ENCODE results near the gene KCNJ4.

KCNJ4 gene

DNA sequence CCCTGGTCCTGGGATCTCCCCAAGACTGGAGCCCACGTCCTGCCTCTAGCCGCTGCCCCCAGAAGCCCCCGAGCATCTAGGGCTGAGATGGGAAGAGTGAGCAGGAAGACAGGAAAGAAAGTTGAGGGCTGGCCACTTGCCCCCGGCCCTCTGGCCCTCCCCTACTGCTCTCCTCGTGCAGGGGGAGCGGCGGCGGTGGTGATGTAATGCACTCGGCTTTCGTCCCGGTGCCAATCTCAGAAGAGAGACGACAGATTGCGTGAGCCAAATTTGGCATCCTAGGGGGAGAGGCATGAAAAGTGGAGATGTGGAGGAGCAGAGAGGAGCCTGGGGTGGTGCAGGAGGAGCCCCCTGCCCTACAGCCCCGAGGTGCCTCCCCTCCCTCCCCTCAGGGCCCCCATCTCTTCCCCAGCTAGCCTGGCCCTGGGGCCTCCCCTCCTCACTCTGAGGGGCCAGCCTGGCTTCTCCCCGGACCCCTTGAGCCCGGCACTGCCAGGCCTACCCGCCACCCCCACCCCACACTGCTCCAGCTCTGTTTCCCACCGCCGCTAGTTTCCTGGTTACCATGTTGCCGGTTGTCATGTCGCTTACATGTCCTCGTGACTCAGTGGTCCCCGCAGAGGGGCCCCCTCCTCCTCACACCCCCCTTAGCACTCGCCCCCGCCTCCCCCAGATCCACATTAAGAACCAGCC, 2.5 kb downstream of the KCNJ4 start:
- no peak for DNase-seq

- DNase-seq = no peak
These were observed 3.1 kb downstream of the KCNJ4 start for GRCh38 chr22:38451864-38452263.

GRCh38 chr22:38451404-38451803, 3.6 kb downstream of the KCNJ4 start:
- no peak for DNase-seq

DNA sequence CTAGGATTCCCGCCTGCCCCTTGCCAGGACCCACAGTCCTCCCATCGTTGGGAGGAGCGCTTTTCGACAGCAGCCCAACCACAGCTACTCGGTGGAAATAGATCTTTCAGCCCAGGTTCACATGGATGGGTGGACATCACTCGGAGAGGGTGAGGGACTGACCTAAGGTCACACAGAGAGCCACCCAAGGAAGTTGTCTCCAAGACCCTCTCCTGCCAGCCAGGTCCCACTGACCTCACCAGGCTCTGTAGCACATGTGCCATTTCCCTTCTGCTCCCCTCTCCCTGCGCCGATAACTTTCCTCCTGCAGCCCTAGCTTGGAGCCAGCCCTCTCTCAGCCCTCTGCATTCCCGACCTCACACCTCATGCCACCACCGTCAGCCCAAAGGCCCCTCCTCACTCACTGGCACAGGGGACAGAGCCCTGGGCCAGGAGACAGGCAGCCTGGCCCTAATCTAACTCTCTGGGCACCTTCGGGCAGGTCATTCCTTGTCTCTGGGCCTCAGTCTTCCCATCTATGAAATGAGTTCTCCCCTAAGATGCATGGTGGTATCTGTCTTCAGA, 4.7 kb downstream of the KCNJ4 start:
- DNase-seq = no peak

DNA sequence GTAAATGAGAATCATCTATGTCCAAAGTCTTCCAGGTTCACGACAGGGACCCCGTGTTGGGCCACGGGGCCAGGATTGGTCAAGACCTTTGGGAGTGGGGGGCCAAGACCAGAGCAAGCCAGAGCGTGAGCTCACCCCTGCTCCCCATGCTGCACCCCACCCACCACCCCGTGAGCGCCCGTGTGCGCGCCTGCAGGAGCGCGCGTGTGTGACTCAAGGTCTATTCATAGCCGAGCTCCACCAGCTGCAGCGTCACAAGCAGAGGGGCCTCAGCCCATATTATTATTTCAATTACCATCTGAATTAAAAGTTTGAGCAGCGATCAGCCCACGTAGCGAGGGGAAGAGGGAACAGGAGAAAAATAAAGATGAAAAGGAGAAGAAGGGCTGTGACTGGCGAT, 5.2 kb downstream of the KCNJ4 start:
- DNase-seq = no peak

- DNase-seq = no peak
These were observed 5.9 kb downstream of the KCNJ4 start for GRCh38 chr22:38448945-38449745.

GRCh38 chr22:38446018-38446601, 8.9 kb downstream of the KCNJ4 start:
- no peak for DNase-seq

DNA sequence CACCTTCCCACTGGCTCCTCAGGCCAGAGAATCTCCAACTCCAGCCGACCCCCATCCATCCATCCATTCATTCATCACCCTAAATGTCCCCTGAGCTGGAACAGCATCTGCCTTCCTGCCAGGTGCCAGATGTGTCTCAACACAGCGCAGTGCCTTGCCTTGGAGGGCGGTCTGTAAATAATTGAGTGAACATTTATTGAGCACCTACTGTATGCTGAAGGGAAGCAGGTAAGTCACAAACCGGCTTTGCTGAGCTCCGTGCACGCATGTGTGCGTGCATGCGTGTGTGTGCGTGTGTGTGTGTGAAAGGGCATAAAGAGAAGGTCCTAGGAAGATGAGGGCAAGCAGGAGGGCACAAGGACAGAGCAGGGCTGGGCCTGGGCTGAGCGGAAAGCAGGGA, 10.2 kb downstream of the KCNJ4 start:
- no peak for DNase-seq

DNA sequence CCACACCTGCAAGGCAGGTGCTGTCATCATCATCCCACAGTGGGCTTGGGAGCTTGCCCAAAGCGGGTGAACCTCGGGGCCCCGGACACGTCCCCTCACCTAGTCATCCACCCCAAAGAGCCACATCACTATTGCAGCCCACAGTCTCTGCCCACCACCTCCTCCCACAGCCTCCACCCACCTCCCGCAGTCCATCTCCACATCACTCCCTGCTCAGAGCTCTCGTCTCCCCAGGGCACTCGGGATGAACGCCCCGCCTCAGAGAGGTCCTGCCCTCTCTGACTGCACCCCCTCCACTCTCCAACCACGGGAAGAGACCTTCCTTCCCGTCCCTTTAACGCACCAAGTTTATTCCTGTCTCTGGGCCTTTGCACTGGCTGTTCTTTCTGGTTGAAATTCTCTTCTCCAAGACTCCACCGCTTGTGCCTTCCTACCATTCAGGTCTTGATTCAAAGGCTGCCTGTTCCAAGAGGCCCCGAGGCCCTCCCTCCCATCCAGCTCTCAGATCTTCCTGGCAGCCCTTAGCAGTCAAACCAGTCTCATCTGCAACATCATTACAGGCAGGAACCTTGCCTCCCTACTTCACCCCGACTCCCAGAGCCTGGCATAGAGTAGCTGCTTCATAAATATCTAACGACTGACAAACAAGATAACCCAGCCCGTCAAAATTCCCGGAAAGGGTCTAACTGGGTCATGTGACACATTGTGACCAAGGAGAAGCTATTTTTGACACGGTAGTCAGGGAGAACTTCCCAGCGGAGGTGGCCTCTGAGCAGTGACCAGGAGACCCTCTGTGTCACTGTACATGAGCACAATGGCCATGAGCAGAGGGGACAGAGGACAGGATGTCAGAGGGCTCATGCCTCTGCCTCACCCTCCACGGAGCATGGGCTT, 11.1 kb downstream of the KCNJ4 start:
- DNase-seq = no peak

- no peak for DNase-seq
These were observed 11.9 kb downstream of the KCNJ4 start for GRCh38 chr22:38442967-38443627.

GRCh38 chr22:38441620-38442287, 13.2 kb downstream of the KCNJ4 start:
- DNase-seq = no peak

DNA sequence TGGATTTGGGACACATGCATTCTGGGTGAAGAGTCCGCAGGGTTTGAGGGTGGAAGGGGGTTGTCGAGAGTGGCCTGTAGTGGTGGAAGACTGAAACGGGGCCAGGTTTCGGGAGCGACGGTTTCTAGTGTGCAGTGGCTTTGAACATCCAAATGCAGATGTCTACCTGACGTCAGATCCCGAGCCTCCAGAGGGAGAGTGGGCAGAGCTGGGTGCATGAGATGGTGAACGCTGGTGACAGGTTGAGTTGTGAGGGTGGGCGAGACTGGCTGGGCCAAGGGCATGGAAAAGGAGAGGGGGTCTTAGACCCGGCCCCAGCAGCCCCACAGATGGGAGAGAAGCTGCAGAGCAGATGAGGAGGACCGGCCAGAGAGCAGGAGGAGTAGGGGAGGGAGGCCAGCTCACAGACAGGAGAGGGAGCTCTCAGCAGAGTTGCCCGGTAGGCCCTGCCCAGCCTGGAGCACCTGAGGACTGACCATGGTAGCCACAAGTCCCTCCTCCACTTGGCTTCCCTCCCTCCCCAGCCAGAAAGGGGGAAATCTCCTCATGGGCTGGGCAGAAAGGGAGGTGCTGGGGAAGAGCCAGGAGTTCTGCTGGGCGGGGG, 14.2 kb downstream of the KCNJ4 start:
- DNase-seq = no peak

GRCh38 chr22:38437416-38437815, 17.6 kb downstream of the KCNJ4 start:
- DNase-seq = no peak

GRCh38 chr22:38436629-38437395, 18.2 kb downstream of the KCNJ4 start:
- no peak for DNase-seq

DNA sequence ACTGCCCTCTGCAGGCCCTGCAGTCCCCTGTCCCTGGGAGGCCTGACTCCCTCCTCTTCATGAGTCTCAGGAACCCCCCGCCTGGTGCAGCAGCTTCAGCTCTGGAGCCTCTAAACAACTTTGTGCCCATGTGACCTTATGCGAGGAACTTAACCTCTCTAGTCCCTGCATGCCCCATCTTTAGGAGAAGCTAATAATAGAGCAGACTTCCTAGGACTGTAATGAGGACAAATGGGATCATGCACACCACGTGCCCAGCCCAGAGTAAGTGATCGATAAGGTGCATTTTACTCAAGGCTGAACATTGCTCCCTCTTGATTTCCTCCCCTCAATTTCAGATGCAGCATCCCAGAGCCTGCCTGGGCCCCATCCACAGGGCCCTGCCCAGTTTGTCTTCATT, 19.0 kb downstream of the KCNJ4 start:
- no peak for DNase-seq

DNA sequence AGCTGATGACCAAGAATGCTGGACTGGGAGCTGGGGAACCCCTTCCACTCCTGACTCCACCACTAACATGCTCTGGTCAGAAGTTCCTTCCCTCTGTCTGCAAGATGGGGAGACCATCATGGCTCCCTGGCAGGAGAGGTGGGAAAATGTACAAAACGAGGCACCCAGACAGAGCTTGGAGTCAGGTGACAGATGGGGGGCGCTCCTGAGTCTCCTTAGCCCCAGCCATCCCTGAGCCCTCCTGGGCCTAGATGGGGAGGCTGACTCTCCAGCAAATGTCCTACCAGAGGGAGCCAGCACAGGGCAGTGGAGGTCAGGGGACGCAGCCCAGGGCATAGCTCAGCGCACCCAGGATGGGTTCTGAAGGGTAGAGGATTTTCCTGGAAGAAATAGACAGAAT, 20.0 kb downstream of the KCNJ4 start:
- no peak for DNase-seq

GRCh38 chr22:38433871-38434270, 21.1 kb downstream of the KCNJ4 start:
- no peak for DNase-seq

GRCh38 chr22:38432264-38432663, 22.7 kb downstream of the KCNJ4 start:
- no peak for DNase-seq

DNA sequence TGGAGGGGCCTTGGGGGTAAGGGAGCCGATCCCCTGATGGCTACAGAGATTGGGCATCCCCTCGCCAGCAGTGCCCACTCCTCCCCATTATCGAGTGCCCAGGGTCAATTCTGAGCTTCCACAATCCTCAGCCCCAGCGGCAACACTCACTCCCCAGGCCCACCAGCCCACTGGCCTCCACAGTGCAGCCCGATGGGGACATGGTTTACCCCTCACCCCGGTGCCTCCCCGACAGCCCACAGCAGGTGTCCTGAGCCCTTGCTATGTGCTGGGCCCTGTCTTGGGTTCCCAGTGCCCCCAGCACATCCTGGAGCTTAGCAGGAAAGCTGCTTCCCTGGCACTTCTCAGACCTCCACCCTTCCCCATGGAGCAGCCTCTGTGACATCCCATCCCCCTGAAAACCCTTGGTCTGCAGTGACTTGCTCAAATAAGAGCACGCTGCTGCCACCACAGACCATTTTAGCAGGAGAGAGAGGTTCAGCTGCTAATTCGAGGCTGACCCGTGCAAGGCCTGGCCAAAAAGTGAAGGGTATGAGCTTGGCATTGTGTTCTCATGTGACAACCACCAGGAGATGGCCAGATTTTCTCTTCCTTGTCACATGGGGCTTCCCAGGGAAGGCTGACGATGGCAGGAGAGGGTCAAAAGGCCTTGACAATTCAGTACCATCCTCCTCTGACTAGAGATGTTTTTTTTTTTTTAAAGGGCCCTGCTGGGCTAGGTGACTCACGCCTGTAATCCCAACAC, 23.6 kb downstream of the KCNJ4 start:
- DNase-seq = no peak

Data from inflammatory macrophage treated with lipopolysaccharide for 4 hours (primary cell).